ENCODE measurements around the gene RASD1.
A peak's percentile ranks its signal among the peaks of the same experiment; 100 is the strongest.

RASD1 gene

DNA sequence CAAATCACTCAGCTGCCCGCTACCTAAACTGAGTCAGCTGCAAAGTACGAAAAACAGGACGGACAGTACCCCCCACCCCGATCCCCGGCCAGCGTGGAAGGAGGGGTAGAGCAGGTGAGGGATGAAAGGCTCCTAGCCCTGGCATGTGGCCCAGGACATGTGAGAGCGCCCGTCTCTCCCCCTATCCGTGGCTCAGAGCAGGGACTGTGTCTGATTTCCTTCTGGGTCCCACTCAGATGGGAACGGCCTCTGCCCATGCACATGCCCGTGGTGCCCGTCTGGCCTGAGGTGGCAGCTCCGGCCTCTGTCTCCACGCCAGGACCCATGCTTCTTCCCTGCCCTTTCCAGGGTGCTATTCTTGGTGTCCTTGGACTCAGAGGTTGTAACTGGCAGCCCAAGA, 30.2 kb upstream of the RASD1 start:
- peak in 1 of 2 experiments; percentile 15 for DNase-seq

DNA sequence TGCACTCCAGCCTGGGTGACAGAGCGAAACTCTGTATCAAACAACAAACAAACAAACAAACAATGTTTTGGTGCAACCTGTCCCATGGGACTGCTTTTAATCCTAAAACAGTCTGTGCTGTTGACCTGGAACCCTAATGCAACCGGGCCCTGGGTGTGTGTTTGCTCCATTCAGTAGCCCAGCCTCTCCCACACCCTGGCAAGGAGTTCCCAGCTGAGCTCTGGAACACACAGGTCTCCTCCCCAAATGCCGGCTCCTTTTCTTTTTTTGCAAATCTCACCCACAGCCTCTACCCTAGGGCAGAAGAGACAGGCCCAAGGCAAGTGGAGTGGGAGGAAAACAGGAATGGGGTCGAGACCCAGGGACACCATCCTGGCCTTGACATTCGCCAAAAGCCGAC, 29.8 kb upstream of the RASD1 start:
- no peak for DNase-seq

DNA sequence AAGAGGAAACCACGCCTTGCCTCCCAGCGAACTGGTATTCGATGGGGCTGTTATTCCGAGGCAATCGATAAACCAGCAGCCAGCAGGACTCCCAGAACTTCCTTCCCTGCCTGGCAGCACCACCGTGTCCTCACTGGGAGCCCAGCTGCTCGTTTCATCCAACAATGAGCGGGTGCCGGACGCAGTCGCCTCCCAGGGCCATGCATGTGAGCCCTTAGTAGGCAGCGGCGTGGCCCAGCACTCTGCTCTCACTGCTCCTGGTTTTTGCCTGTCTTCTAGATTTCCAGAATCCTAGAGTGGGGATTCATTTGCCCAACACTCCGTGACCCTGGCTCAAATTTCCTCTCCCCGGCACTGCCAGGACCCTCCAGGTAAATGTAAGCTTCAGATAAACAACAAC, 29.1 kb upstream of the RASD1 start:
- DNase-seq: no peak

DNA sequence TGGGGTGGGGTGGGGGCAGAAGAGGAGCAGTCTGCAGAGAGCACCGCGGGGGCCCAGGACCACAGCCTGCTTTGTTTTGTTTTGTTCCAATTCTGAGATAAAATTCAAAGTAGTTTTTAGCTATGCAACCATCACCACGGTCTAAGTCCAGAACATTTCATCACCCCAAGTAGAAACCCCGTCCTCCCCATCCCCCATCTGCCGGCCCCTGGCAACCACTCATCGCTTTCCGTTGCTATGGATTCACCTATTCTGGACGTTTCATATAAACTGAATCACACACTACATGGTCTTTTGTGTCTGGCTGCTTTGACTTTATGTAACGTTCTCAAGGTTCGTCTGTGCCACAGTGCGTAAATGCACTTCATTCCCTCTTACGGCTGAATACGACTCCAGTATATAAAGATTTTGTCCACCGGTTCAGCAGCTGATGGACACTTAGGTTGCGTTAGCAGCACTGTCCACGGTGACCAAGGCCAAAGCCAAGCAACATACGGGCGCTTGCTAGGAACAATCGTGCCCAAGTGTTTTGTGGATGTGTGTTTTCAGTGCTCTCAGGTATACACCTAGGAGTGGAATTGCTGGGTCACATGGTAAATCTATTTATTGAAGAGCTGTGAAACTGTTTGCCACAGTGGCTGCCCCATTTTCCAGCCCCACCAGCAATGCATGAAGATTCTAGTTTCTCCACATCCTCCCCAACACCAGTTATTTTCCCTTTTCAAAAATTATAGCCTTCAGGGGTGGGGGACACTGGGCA, 27.7 kb upstream of the RASD1 start:
- DNase-seq: no peak

GRCh38 chr17:17523001-17523730, 27.0 kb upstream of the RASD1 start:
- peak; percentile 66 to 80 for DNase-seq

- DNase-seq: no peak
Measured at GRCh38 chr17:17520599-17521232, 24.5 kb upstream of the RASD1 start.

DNA sequence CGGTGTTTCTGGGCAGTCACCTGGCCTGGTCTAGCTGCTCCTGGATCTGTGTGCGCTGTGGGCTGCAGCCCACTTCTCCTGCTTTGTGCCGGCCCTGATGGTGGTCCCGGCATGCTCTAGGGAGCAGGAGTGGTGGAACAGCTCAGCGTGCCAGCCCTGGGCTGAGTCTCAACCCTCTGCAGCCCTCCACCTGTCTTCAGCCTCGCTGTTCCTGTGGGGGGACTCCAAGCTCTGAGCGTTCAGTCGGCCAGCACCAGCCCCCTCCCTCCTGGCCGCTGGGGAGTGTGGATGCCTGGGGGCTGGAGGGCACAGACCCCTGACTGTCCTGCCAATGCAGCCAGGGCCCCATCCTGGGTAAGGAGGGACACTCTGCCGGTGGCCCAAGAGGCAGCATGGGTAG, 23.7 kb upstream of the RASD1 start:
- no peak for DNase-seq

DNA sequence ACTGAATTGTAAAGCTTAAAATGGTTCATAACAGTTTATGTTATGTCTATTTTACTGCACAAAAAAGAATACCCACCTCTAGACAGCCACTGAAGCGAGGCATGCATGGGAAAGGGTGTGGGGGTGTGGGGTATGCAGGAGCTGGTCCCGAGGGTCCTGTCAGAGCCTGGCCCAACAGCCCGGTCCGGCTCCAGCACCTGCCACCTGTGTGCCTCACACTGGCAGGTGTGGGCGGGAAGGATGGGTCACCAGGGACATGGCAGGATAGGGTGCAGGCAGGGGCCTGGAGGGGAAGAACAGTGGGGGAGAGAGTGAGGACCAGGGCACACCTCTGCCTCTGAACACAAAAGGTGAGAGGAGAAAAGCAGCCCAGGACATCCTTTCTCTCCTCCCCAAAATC, 22.8 kb upstream of the RASD1 start:
- DNase-seq: no peak

DNA sequence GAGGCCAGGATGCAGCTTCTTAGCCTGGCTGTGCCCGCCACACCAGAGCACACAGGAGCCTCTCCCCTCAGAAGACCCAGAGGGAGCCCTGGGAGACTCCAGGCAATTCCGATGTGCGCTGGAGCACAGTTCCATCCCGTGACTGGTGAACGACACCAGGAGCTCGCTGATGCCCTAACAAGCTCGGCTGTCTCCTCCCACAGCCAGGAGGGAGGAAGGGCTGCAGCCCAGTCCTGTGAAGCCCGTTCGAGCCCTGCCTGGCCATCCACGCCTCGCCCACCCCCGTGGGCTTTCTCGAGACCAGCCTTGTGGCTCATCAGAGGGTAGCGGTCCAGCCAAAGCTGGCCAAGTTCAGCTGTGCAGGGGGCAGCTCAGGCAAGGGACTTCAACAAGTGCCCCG, 21.8 kb upstream of the RASD1 start:
- no peak for DNase-seq

DNA sequence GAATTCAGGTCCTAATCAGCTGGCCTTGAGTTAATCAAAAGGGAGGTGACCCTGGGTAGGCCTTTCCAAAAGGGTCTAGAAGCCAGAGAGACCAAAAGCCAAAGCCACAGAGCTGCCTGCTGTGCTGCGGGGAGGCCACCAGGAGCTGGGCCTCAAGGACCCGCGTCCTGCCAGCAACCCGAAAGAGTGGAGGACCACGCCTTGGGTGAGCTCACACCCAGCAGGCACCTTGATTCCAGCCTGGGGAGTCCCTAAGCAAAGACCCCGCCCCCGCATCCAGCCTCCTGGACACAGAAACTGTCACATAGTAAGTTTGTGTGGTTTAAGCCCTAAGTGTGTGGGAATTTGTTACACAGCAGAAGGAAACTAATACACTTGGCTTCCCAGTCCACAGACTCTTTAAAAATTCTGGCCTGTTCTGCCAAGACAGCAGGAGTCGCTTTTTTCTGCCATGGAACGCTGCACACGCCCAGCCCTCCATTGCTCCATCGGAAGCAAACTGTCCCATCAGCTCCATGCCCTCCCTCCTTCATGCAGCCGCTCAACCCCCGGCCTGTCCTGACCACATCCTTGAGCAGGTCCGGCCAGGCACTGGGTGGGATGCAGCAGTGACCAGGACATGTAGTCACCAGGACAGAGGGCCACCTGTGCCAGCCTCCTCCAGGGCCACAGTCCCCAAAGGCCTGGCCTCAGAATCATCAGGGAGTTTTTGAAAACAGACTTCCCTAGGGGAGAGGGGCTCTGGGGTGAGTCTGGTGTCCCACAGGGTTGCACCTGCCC, 20.9 kb upstream of the RASD1 start:
- DNase-seq: no peak

DNA sequence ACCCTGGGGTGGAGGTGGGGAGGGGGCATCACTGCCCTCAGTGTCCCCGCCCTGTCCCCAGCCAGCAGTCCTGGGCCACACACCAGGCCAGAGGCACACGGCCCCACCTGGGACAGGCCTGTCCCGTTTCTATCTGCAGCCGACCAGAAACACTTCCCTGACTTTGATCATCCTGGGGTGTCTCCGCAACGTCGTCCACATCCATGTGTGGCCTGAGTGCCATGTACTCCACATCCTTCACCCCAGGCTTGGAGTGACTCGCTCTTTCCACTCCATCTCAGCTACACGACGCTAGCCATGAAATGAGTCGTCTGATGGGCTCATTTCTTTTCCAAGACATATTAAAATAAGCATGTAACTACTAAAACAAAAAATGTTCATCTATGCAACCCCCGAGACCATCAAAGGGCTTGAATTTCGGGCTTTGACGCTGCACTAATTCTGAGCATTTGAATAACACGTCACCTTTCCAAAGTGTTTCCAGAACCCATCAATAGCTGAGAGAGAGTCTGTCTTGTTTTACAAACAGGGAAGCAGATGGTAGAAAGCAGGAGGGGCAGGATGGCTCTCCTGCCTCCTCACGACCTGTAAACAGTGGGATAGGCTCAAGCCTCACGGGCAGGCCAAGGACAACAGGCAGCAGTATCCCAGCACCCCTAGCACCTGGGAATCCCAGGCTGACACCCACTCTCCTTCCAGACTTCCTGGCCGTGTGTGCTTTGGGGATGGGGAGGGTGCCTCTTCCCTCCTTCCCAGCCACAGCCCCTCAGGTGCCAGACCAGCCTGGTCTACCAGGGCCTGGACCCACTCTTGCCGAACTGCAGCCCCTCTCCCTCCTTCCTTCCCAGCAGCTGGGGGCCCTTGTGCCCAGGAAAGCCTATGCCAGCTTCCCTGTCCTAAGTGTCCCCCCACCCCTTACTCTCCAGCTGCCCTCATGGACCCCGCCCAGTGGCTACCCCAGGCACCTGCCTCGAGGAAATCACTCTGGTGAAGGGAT, 20.0 kb upstream of the RASD1 start:
- no peak for DNase-seq

DNA sequence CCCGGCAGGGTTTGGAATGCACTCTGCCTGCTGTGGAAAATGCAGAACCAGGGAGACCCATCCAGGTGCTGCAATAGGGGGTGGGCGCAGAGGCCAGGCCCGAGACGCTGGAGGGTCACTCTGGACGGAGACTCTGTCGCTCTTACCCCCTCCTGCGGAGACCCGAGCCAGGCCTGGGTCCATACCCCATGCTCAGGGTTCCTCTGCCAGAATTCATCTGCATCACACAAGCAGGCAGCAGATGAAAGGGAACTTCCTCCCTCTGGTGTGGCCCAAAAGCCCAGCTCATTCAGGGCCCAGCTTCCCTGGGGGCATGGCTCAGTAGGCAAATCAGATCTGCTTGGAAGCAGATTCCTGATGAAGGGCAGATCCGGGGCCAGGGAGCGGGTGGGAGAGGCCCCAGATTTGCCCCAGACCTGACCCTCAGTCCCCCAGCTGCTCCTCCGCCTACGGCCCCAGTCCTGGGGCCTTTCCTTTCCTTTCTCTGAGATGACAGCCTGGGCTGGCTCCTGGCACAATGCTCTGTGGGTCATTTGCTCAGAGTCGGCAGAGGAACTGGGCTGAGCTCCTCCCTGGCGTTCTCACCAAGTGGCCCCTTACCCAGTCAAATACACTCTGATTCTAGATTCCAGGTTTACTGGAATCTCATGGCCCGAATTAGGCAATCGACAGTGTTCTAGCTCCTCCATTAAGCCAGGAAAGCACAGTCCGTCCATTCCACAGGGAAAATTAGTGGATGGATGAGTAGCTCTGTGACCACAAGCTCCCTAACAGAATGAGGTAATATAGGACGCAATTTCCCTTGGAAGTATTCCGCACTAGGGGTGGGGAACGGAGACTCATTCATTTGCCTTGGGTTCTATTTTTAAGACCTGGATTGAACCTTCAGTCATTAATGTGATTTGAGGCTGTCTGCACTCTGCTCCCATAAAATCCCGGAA, 19.1 kb upstream of the RASD1 start:
- DNase-seq: no peak

- DNase-seq: no peak
Measured at GRCh38 chr17:17514361-17514992, 18.3 kb upstream of the RASD1 start.

DNA sequence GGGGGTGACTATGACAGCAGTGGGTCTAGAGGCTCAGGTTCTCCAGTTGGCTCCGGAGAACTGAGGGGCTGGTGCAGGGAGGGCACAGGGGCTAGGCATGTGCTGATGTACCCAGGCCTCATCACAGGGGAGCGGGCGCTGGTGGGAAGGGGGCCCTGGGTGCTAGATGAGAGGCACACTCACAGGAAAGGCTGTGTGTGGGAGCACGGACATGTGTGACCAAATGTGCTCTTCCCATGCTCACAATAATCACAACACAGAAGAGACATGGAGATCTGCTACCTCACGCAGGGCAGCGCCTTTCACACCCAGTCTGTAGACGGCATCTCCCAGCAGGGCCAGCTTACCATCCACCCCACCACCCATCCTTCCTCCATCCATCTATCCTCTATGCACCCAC, 17.4 kb upstream of the RASD1 start:
- no peak for DNase-seq

GRCh38 chr17:17512866-17513265, 16.7 kb upstream of the RASD1 start:
- no peak for DNase-seq

GRCh38 chr17:17511881-17512858, 16.0 kb upstream of the RASD1 start:
- no peak for DNase-seq

DNA sequence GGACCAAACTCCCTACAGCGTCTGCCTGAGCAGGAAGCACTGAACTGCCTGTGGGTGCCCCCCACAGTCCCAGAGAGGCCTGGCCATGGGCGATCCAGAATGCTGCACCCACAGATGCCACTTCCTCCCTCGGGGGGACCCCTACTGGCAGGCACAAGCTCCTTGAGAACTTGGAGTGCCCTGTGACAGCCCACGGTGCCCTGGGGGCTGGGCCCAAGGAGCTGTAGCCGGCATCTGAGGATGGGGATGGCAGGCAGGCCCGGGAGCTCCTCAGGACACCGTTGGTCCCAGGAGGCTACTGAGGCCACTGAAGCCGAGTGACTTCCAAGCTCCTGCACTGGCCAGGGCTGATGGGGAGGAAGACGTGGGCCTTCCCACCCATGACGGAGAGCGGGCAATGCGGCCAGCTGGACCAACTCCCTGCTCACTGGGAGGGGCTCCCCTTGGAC, 15.1 kb upstream of the RASD1 start:
- no peak for DNase-seq

DNA sequence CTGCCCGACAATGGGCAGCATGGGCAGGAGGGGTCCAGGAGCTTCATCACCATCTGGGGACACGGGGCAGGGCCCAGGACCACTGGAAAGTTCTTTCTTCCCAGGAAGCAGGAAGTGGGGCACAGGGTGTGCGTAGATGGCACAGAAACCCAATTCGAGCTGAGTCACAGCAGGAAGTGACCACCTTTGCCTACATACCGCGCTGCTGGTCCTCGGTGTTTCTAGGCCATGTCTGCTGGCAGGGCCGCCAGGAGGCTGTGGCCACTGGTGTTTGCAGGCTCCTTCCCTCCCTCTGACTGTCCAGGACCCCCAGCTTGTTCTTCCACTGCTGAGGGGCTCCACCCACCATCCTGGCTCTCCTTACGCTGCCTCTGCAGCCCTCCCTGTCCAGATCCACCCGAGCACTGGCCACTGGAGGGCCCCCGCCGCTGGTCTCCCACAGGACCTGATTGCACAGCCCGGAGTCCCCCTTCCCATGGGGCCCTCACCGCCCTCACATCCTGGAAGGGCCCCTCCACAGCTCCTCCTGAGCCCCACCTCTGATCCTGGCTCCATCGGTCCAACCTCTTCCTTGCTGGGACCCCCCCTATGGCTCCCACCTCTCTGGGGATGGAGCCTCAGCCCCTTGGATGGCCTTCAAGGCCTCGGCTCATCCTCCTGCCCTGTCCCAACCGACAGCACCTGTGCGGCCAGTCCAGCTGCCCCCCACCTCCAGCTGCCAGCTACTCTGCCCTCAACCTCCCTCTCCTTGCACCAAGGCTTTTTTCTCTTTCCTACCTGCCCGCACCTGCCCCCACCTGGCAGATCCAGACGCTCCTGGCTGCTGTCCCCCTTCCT, 14.5 kb upstream of the RASD1 start:
- no peak for DNase-seq
